HL-60 (cell line): Measurements from ENCODE around the gene MARK1.
"Not testable (repeated sequence)": the region's sequence is repeated elsewhere in the genome, so short reads cannot be mapped to it uniquely, and the experiment has no call there.

Experiments used
- DNase-seq, 2 experiments: peaks; one replicate each; pipeline ENCODE4 v3.0.0-alpha.2; 2010 to 2020; ENCODE audit warnings: low read depth in 1 of 2, low spot score in 1 of 2
- H3K27ac ChIP-seq: fragments of 250-450 bp; sonication (Bioruptor Pico); replicated peaks from 2 replicates; pipeline ENCODE4 v1.5.1; 2020; ENCODE audit warnings: mild to moderate bottlenecking, moderate library complexity
- H3K27me3 ChIP-seq: fragments of 250-450 bp; sonication (Bioruptor Pico); 2 replicates; pipeline ENCODE4 v1.5.1; 2021; ENCODE audit warnings: mild to moderate bottlenecking, moderate library complexity; ENCODE audit not compliant: insufficient read depth, poor library complexity, severe bottlenecking
- H3K4me3 ChIP-seq: replicated peaks from 2 replicates; pipeline ENCODE4 v1.5.1; 2011; ENCODE audit warnings: mild to moderate bottlenecking, control low read depth, low read length; ENCODE audit not compliant: insufficient read depth
- GABPA ChIP-seq: IDR thresholded peaks from 2 replicates; pipeline ENCODE4 v1.6.1; 2012; ENCODE audit warnings: low read depth
- POLR2AphosphoS5 ChIP-seq: IDR thresholded peaks from 2 replicates; pipeline ENCODE4 v1.6.1; 2012; ENCODE audit warnings: low read depth
- REST ChIP-seq: IDR thresholded peaks from 2 replicates; pipeline ENCODE4 v1.6.1; 2012; ENCODE audit warnings: low read depth; ENCODE audit not compliant: insufficient replicate concordance
- SPI1 ChIP-seq: IDR thresholded peaks from 2 replicates; pipeline ENCODE4 v1.6.1; 2012; ENCODE audit warnings: low read depth, mild to moderate bottlenecking, borderline replicate concordance
- TF ChIP-seq, protein P1 (sequence below): IDR thresholded peaks from one replicate; pipeline ENCODE4 v1.5.1; 2011; ENCODE audit warnings: low read length, control low read depth, inconsistent platforms; ENCODE audit not compliant: insufficient read depth

Gene MARK1

GRCh38 chr1:220595179-220595578, 67.2 kb downstream of the MARK1 start:
- H3K27ac ChIP-seq = no peak overlapping the region
- no peak for DNase-seq
- TF ChIP-seq SPI1 = no peak
- no peak for TF ChIP-seq POLR2AphosphoS5
- TF ChIP-seq, protein P1, sequence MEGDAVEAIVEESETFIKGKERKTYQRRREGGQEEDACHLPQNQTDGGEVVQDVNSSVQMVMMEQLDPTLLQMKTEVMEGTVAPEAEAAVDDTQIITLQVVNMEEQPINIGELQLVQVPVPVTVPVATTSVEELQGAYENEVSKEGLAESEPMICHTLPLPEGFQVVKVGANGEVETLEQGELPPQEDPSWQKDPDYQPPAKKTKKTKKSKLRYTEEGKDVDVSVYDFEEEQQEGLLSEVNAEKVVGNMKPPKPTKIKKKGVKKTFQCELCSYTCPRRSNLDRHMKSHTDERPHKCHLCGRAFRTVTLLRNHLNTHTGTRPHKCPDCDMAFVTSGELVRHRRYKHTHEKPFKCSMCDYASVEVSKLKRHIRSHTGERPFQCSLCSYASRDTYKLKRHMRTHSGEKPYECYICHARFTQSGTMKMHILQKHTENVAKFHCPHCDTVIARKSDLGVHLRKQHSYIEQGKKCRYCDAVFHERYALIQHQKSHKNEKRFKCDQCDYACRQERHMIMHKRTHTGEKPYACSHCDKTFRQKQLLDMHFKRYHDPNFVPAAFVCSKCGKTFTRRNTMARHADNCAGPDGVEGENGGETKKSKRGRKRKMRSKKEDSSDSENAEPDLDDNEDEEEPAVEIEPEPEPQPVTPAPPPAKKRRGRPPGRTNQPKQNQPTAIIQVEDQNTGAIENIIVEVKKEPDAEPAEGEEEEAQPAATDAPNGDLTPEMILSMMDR = no peak
- TF ChIP-seq REST = no peak
- TF ChIP-seq GABPA = no peak
- no peak overlapping the region for H3K4me3 ChIP-seq
- no peaks in the 10 kb centered on the region for H3K27me3 ChIP-seq

- Histone ChIP-seq H3K4me3 (no peak overlapping the region), H3K27ac (no peak overlapping the region), H3K27me3 (peaks cover 2% of the 10 kb centered on the region)
- TF ChIP-seq, protein P1 = no peak
- TF ChIP-seq SPI1 (no peak), POLR2AphosphoS5 (no peak)
- DNase-seq = no peak
Observed at GRCh38 chr1:220604926-220605325, 77.0 kb downstream of the MARK1 start.

DNA sequence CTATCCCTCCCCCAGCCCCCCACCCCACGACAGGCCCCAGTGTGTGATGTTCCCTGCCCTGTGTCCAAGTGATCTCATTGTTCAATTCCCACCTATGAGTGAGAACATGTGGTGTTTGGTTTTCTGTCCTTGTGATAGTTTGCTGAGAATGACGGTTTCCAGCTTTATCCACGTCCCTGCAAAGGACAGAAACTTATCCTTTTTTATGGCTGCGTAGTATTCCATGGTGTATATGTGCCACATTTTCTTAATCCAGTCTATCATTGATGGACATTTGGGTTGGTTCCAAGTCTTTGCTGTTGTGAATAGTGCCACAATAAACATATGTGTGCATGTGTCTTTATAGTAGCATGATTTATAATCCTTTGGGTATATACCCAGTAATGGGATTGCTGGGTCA, 77.7 kb downstream of the MARK1 start:
- not testable (repeated sequence) for H3K4me3 ChIP-seq, DNase-seq, H3K27ac ChIP-seq, H3K27me3 ChIP-seq

GRCh38 chr1:220611100-220611499, 83.2 kb downstream of the MARK1 start:
- H3K27ac ChIP-seq, H3K27me3 ChIP-seq, DNase-seq, H3K4me3 ChIP-seq: not testable (repeated sequence)

- TF ChIP-seq SPI1 = no peak
- TF ChIP-seq, protein P1 = no peak
- TF ChIP-seq REST = no peak
- TF ChIP-seq POLR2AphosphoS5 = no peak
- TF ChIP-seq GABPA = no peak
- H3K27ac ChIP-seq = no peak overlapping the region
- peaks cover 18% of the 10 kb centered on the region for H3K27me3 ChIP-seq
- DNase-seq = no peak
- no peak overlapping the region for H3K4me3 ChIP-seq
Observed at GRCh38 chr1:220616836-220617235, 88.9 kb downstream of the MARK1 start.
